Left ventricle myocardium inferior (tissue), 1 donor: ENCODE measurements around the gene HS6ST3. TPM values are rescaled to one million over a fixed set of nuclear protein-coding genes. Genes with fewer than 3 reads are reported as not detected.
A peak's percentile ranks its signal among the peaks of the same experiment; 100 is the strongest.
"Not testable (repeated sequence)": the region's sequence is repeated elsewhere in the genome, so short reads cannot be mapped to it uniquely, and the experiment has no call there.

ENCODE experiments used
- DNase-seq: peaks from one replicate; pipeline ENCODE4 v3.0.0-alpha.2; 2020
- H3K27ac ChIP-seq: fragments of 200-600 bp; replicated peaks from 2 replicates; pipeline ENCODE4 v1.8.0; 2021
- H3K27me3 ChIP-seq: fragments of 200-600 bp; 2 replicates; pipeline ENCODE4 v1.8.0; 2021; ENCODE audit warnings: low read depth
- H3K36me3 ChIP-seq: fragments of 200-600 bp; 2 replicates; pipeline ENCODE4 v1.8.0; 2021
- H3K4me1 ChIP-seq: fragments of 200-600 bp; 2 replicates; pipeline ENCODE4 v1.8.0; 2021
- H3K4me3 ChIP-seq: fragments of 200-600 bp; 2 replicates; pipeline ENCODE4 v1.8.0; 2021; ENCODE audit warnings: mild to moderate bottlenecking, moderate library complexity
- H3K9me3 ChIP-seq: fragments of 200-600 bp; replicated peaks from 2 replicates; pipeline ENCODE4 v1.8.0; 2021
- intact Hi-C: fragments of 100-400 bp; cut with micrococcal nuclease; formaldehyde crosslinking; loops from one replicate; pipeline ENCODE4 v1.11.0; 2022
- long read RNA-seq: library from polyadenylated mRNA; unstranded; transcript quantifications from one replicate; pipeline ENCODE4 v2.0.0, GENCODE V29; 2021
- total RNA-seq: library from RNA; stranded (reverse); fragmentation: NEBNext Ultra II Directional; extraction: Animal tissue kit (Norgen Biotek cat#: 25700); gene quantifications from one replicate; pipeline ENCODE4 v1.2.1, GENCODE V29; 2021
- TF ChIP-seq, protein P1 (sequence below): fragments of 200-600 bp; IDR thresholded peaks from 2 replicates; pipeline ENCODE4 v1.8.0; 2021; ENCODE audit warnings: antibody characterized with exemption, mild to moderate bottlenecking, borderline replicate concordance
- donor health status: DM: no; HTN: yes; CAD: no; lungs with severe emphysema.

HS6ST3 gene
- 2.0 TPM for total RNA-seq
- long read RNA-seq, full-length matches to known transcripts, result 1 of 2 reads
- long read RNA-seq, partial matches to known transcripts, result 0 of 2 reads
- long read RNA-seq, other reads (novel, unspliced or antisense), result 1 of 2 reads

DNA sequence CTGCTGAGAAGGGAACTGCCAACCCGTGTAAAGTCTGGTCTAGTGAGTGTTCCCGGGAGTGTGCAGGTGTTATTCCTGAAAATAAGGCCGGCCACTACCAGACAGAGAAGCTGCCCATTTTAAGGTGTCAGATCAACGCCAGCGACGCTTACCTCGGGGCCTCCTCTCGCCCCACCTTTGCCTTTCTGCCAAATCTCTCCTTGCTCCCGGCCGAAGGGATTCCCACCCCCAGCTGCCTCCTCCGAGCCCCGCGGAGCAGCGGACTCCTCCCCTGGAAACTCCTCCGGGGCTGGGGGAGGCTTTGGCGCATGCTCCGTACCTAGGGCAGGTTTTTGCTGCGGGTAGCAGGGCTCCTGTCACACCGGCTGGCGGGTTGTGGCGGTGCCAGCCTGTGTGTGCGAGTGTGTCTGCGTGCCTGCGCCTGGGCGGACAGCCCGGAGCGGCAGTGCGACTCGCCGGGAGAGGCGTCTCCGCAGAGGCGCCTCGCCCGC lies at the start of gene HS6ST3:
Gene HS6ST3 (plus strand): TSS at position 359 of the 491 bp plus-strand sequence.
- Histone ChIP-seq H3K4me3 (peak within 1 kb of the TSS; percentile 66), H3K27me3 (peaks cover 96% of the 10 kb centered on the region), H3K9me3 (no peaks in the 10 kb centered on the region), H3K4me1 (peaks cover 18% of the 10 kb centered on the region), H3K36me3 (no peaks in the 10 kb centered on the region), H3K27ac (no peak within 1 kb of the TSS)
- TF ChIP-seq, protein P1, sequence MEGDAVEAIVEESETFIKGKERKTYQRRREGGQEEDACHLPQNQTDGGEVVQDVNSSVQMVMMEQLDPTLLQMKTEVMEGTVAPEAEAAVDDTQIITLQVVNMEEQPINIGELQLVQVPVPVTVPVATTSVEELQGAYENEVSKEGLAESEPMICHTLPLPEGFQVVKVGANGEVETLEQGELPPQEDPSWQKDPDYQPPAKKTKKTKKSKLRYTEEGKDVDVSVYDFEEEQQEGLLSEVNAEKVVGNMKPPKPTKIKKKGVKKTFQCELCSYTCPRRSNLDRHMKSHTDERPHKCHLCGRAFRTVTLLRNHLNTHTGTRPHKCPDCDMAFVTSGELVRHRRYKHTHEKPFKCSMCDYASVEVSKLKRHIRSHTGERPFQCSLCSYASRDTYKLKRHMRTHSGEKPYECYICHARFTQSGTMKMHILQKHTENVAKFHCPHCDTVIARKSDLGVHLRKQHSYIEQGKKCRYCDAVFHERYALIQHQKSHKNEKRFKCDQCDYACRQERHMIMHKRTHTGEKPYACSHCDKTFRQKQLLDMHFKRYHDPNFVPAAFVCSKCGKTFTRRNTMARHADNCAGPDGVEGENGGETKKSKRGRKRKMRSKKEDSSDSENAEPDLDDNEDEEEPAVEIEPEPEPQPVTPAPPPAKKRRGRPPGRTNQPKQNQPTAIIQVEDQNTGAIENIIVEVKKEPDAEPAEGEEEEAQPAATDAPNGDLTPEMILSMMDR, result no peak
- DNase-seq, result peak; percentile 28
- intact Hi-C loops, result no loop called here

DNA sequence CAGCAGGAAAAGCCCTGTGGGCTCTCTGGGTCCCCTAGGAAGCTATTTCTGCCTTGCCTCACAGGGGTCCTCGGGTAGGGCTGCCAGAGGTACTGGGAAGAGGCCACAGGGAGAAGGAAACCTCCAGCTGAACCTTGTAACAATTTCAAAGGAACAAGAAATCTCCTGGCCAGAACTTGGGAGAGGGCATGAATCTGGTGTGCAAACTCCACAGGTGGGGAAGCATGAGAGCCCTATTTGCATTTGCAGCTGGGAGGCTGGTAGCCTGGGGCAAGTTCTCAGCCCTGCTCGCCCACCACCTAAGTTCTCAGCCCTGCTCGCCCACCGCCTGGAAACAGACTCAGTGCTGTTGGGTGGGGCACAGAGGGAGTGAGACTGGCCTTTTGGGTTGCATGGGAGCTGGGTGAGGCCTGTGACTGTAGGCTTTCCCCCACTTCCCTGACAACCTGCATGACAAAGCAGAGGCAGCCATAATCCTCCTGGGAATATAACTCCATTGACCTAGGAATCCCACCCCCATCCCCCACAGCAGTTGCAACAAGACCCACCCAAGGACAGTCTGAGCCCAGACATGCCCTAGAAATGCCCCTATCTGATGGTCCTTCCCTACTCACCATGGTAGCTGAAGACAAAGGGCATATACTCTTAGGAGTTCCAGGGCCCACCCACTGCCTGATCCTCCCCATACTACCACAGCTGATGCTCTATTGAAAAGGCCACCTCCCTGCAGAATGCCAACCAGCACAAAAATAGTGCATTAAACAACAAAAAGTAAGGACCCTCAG lies 48.4 kb upstream of the HS6ST3 start:
- TF ChIP-seq, protein P1, result no peak
- Histone ChIP-seq H3K9me3 (peaks cover 8% of the 10 kb centered on the region), H3K27me3 (no peaks in the 10 kb centered on the region), H3K4me3 (no peak overlapping the region), H3K4me1 (no peaks in the 10 kb centered on the region), H3K27ac (no peak overlapping the region), H3K36me3 (peaks cover 4% of the 10 kb centered on the region)
- intact Hi-C loops, result no loop called here
- DNase-seq, result no peak

DNA sequence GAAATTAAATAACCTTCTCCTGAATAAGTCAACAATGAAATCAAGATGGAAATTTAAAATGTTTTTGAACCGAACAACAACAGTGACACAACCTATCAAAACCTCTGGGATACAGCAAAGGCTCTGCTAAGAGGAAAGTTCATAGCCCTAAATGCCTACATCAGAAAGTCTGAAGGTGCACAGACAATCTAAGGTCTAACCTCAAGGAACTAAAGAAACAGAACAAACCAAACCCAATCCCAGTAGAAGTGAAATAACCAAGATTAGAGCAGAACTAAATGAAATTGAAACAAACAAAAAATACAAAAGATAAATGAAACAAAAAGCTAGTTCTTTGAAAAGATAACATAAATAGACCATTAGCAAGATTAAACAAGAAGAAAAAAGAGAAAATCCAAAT lies 45.7 kb upstream of the HS6ST3 start:
- Histone ChIP-seq H3K27ac (no peak overlapping the region), H3K4me3 (no peak overlapping the region), H3K4me1 (no peaks in the 10 kb centered on the region), H3K9me3 (peaks cover 15% of the 10 kb centered on the region), H3K36me3 (peaks cover 4% of the 10 kb centered on the region), H3K27me3 (no peaks in the 10 kb centered on the region)
- no peak for DNase-seq
- TF ChIP-seq, protein P1, result no peak
- intact Hi-C loops, result no loop called here

DNA sequence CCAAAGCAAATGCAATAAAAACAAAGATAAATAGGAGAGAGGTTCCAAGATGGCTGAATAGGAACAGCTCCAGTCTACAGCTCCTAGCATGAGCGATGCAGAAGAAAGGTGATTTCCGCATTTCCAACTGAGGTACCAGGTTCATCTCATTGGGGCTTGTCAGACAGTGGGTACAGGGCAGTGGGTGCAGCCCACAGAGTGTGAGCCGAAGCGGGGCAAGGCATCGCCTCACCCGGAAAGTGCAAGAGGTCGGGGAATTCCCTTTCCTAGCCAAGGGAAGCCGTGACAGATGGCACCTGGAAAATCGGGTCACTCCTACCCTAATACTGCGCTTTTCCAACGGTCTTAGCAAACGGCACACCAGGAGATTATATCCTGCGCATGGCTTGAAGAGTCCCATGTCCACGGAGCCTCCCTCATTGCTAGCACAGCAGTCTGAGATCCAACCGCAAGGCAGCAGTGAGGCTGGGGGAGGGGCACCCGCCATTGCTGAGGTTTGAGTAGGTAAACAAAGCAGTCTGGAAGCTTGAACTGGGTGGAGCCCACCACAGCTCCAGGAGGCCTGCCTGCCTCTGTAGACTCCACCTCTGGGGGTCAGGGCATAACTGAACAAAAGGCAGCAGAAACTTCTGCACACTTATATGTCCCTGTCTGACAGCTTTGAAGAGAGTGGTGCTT lies 43.3 kb upstream of the HS6ST3 start:
- H3K9me3 ChIP-seq, result peaks cover 15% of the 10 kb centered on the region
- H3K4me3 ChIP-seq, H3K36me3 ChIP-seq, DNase-seq, H3K27ac ChIP-seq, intact Hi-C loops, H3K27me3 ChIP-seq, H3K4me1 ChIP-seq: not testable (repeated sequence)

DNA sequence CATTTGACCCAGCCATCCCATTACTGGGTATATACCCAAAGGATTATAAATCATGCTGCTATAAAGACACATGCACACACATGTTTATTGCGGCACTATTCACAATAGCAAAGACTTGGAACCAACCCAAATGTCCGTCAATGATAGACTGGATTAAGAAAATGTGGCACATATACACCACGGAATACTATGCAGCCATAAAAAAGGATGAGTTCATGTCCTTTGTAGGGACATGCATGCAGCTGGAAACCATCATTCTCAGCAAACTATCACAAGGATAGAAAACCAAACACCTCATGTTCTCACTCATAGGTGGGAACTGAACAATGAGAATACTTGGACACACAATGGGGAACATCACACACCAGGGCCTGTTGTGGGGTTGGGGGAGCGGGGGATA lies 39.0 kb upstream of the HS6ST3 start:
- H3K4me3 ChIP-seq, H3K27me3 ChIP-seq, DNase-seq, H3K27ac ChIP-seq, intact Hi-C loops, H3K36me3 ChIP-seq: not testable (repeated sequence)
- Histone ChIP-seq H3K9me3 (peaks cover 12% of the 10 kb centered on the region), H3K4me1 (peaks cover 12% of the 10 kb centered on the region)

DNA sequence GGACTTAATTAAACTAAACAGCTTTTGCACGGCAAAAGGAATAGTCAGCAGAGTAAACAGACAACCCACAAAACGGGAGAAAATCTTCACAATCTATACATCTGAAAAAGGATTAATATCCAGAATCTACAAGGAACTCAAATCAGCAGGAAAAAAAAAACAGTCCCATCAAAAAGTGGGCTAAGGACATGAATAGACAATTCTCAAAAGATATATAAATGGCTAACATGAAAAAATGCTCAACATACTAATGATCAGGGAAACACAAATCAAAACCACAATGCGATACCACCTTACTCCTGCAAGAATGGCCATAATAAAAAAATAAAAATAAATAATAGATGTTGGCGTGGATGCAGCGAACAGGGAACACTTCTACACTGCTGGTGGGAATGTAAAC lies 38.4 kb upstream of the HS6ST3 start:
- peaks cover 12% of the 10 kb centered on the region for H3K4me1 ChIP-seq
- H3K4me3 ChIP-seq, intact Hi-C loops, H3K9me3 ChIP-seq, DNase-seq, H3K27ac ChIP-seq, H3K27me3 ChIP-seq, H3K36me3 ChIP-seq: not testable (repeated sequence)

DNA sequence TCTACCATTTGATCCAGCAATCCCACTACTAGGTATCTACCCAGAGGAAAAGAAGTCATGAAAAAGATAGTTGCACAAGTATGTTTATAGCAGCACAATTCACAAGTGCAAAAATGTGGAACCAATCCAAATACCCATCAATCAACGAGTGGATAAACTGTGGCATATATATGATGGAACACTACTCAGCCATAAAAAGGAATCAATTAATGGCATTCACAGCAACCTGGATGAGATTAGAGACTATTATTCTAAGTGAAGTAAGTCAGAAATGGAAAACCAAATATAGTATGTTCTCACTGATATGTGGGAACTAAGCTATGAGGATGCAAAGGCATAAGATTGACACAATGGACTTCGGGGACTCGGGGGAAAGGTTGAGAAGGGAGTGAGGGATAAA lies 38.0 kb upstream of the HS6ST3 start:
- DNase-seq, H3K9me3 ChIP-seq, H3K27me3 ChIP-seq, H3K27ac ChIP-seq, intact Hi-C loops, H3K36me3 ChIP-seq: not testable (repeated sequence)
- Histone ChIP-seq H3K4me1 (peaks cover 12% of the 10 kb centered on the region), H3K4me3 (peak overlapping the region; percentile 85)
